Tibial nerve (tissue), 4 donors: ENCODE data around the gene NWD2. TPM values are rescaled to one million over a fixed set of nuclear protein-coding genes. Genes with fewer than 3 reads are reported as not detected.

Source experiments
- DNase-seq, 2 donors: peaks; one replicate each; pipeline ENCODE4 v3.0.0-alpha.2; 2019; ENCODE audit warnings: low spot score in 2 of 2
- H3K27ac ChIP-seq, 4 donors: fragments of 200-600 bp; sonication (generic) in 3 of 4; one replicate each; pipeline ENCODE4 v1.5.1; 2017 to 2019; ENCODE audit warnings: mild to moderate bottlenecking in 1 of 4
- H3K27me3 ChIP-seq, 2 donors: fragments of 200-600 bp; sonication (generic) in 1 of 2; one replicate each; pipeline versions ENCODE4 v1.5.1 to v1.6.0; 2017 to 2019
- H3K36me3 ChIP-seq, 3 donors: fragments of 200-600 bp; sonication (generic); one replicate each; pipeline ENCODE4 v1.5.1; 2018 to 2019
- H3K4me1 ChIP-seq, 4 donors: fragments of 200-600 bp; sonication (generic) in 3 of 4; one replicate each; pipeline ENCODE4 v1.5.1; 2017 to 2019
- H3K4me3 ChIP-seq, 4 donors: fragments of 200-600 bp; sonication (generic) in 3 of 4; one replicate each; pipeline ENCODE4 v1.5.1; 2017 to 2019; ENCODE audit warnings: mild to moderate bottlenecking in 1 of 4, moderate library complexity in 1 of 4
- H3K9me3 ChIP-seq, 4 donors: fragments of 200-600 bp; sonication (generic) in 3 of 4; one replicate each; pipeline ENCODE4 v1.5.1; 2017 to 2019
- CTCF ChIP-seq, 5 experiments: fragments of 200-600 bp in 3 of 5; fragments of 450-650 bp in 2 of 5; sonication (generic) in 3 of 5; IDR thresholded peaks; one replicate each; pipeline ENCODE4 v1.5.1; 2016 to 2019; ENCODE audit warnings: antibody characterized with exemption in 5 of 5, mild to moderate bottlenecking in 3 of 5, moderate library complexity in 2 of 5
- EP300 ChIP-seq, 2 donors: sonication (generic); formaldehyde crosslinking; IDR thresholded peaks; one replicate each; pipeline ENCODE4 v1.6.1; 2017; ENCODE audit warnings: antibody characterized with exemption in 2 of 2, mild to moderate bottlenecking in 1 of 2
- POLR2A ChIP-seq, 2 donors: fragments of 450-650 bp; IDR thresholded peaks; one replicate each; pipeline ENCODE4 v1.6.1; 2017; ENCODE audit warnings: antibody characterized with exemption in 2 of 2, mild to moderate bottlenecking in 2 of 2, moderate library complexity in 2 of 2
- WGBS, 2 donors: methylation state at CpG; one replicate each; pipeline ENCODE4 v1.1.5; 2018; 5-methylcytosine and 5-hydroxymethylcytosine counted together
- total RNA-seq, 4 donors: library from RNA; depleted of rRNA; stranded (reverse); fragments of >200 nt; gene quantifications; one replicate each; pipeline ENCODE4 v1.1.0, GENCODE V29; 2016

NWD2 gene
- total RNA-seq, 4 donors from 2014 or later: 0.30 to 1.1 (median 0.84) TPM; not detected in 1

- TF ChIP-seq CTCF (IDR thresholded peaks at IDR 0.05) (no peak), POLR2A (IDR thresholded peaks at IDR 0.05) (no peak), EP300 (IDR thresholded peaks at IDR 0.05) (no peak)
- Histone ChIP-seq H3K9me3 (peaks cover 0 to 4% (median 0%) of the 10 kb centered on the region in 4 donors), H3K27me3 (no peaks in the 10 kb centered on the region), H3K4me1 (no peaks in the 10 kb centered on the region), H3K4me3 (no peak overlapping the region), H3K36me3 (no peaks in the 10 kb centered on the region), H3K27ac (no peak overlapping the region)
- 35 to 64% methylated on average over 5 of the region's 5 CpGs for WGBS, 2 donors
- DNase-seq: no peak
Measured at GRCh38 chr4:37320513-37321235, 76.1 kb downstream of the NWD2 start.

- Histone ChIP-seq H3K4me3 (no peak overlapping the region), H3K27me3 (no peaks in the 10 kb centered on the region), H3K9me3 (no peaks in the 10 kb centered on the region), H3K36me3 (no peaks in the 10 kb centered on the region), H3K27ac (no peak overlapping the region), H3K4me1 (no peaks in the 10 kb centered on the region)
- WGBS, 2 donors: 66 to 68% methylated on average over 2 of the region's 2 CpGs
- TF ChIP-seq EP300 (IDR thresholded peaks at IDR 0.05) (no peak), POLR2A (IDR thresholded peaks at IDR 0.05) (no peak), CTCF (IDR thresholded peaks at IDR 0.05) (no peak)
- no peak for DNase-seq
Measured at GRCh38 chr4:37322122-37322521, 77.6 kb downstream of the NWD2 start.

GRCh38 chr4:37324546-37324945, 80.0 kb downstream of the NWD2 start:
- TF ChIP-seq CTCF (IDR thresholded peaks at IDR 0.05) (no peak), POLR2A (IDR thresholded peaks at IDR 0.05) (no peak)
- no peak for DNase-seq
- no peaks in the 10 kb centered on the region for H3K27me3 ChIP-seq
- no peak overlapping the region for H3K27ac ChIP-seq
- H3K4me3 ChIP-seq: no peak overlapping the region
- H3K4me1 ChIP-seq: no peaks in the 10 kb centered on the region
- WGBS, 2 donors: 63 to 69% methylated on average over 6 of the region's 6 CpGs
- no peaks in the 10 kb centered on the region for H3K9me3 ChIP-seq
- no peaks in the 10 kb centered on the region for H3K36me3 ChIP-seq

- Histone ChIP-seq H3K27ac (no peak overlapping the region), H3K9me3 (no peaks in the 10 kb centered on the region), H3K4me3 (no peak overlapping the region), H3K4me1 (no peaks in the 10 kb centered on the region), H3K27me3 (no peaks in the 10 kb centered on the region), H3K36me3 (no peaks in the 10 kb centered on the region)
- WGBS, 2 donors: 51 to 63% methylated on average over 1 of the region's 1 CpG
- DNase-seq: no peak
- TF ChIP-seq POLR2A (IDR thresholded peaks at IDR 0.05) (no peak), CTCF (IDR thresholded peaks at IDR 0.05) (no peak), EP300 (IDR thresholded peaks at IDR 0.05) (no peak)
Measured at GRCh38 chr4:37326852-37327251, 82.3 kb downstream of the NWD2 start.

- no peaks in the 10 kb centered on the region for H3K36me3 ChIP-seq
- TF ChIP-seq EP300 (IDR thresholded peaks at IDR 0.05): no peak
- TF ChIP-seq POLR2A (IDR thresholded peaks at IDR 0.05): no peak
- no peak for TF ChIP-seq CTCF (IDR thresholded peaks at IDR 0.05)
- H3K27me3 ChIP-seq: no peaks in the 10 kb centered on the region
- H3K9me3 ChIP-seq: peaks cover 0 to 4% (median 0%) of the 10 kb centered on the region in 4 donors
- no peak overlapping the region for H3K27ac ChIP-seq
- no peaks in the 10 kb centered on the region for H3K4me1 ChIP-seq
- H3K4me3 ChIP-seq: no peak overlapping the region
- no peak for DNase-seq
Measured at GRCh38 chr4:37338972-37339371, 94.4 kb downstream of the NWD2 start.
